Upper lobe of right lung (tissue), 1 donor: Measurements from ENCODE around the gene TAS2R46. TPM values are rescaled to one million over a fixed set of nuclear protein-coding genes. Genes with fewer than 3 reads are reported as not detected.
"Not testable (repeated sequence)": the region's sequence is repeated elsewhere in the genome, so short reads cannot be mapped to it uniquely, and the experiment has no call there.

Source experiments
- ATAC-seq: fragments of 200-7000 bp; cut with Tn5 transposase; one replicate; pipeline ENCODE4 v1.9.1; 2020; ENCODE audit warnings: mild to moderate bottlenecking, moderate library complexity
- DNase-seq: peaks from one replicate; pipeline ENCODE4 v3.0.0-alpha.2; 2020
- H3K27ac ChIP-seq: fragments of 200-600 bp; one replicate; pipeline ENCODE4 v1.8.0; 2022
- H3K27me3 ChIP-seq: fragments of 200-600 bp; one replicate; pipeline ENCODE4 v1.8.0; 2022; ENCODE audit warnings: mild to moderate bottlenecking
- H3K36me3 ChIP-seq: fragments of 200-600 bp; one replicate; pipeline ENCODE4 v1.8.0; 2022
- H3K4me1 ChIP-seq: fragments of 200-600 bp; one replicate; pipeline ENCODE4 v1.8.0; 2022
- H3K4me3 ChIP-seq: fragments of 200-600 bp; one replicate; pipeline ENCODE4 v1.8.0; 2022; ENCODE audit warnings: mild to moderate bottlenecking
- H3K9me3 ChIP-seq: fragments of 200-600 bp; one replicate; pipeline ENCODE4 v1.8.0; 2022
- CTCF ChIP-seq: fragments of 200-600 bp; IDR thresholded peaks from one replicate; pipeline ENCODE4 v1.8.0; 2022; ENCODE audit warnings: antibody characterized with exemption
- intact Hi-C: fragments of 100-400 bp; cut with DNase I; formaldehyde crosslinking; loops from one replicate; pipeline ENCODE4 v1.11.0; 2022
- long read RNA-seq: library from polyadenylated mRNA; unstranded; transcript quantifications from one replicate; pipeline ENCODE4 v2.0.0, GENCODE V29; 2021
- total RNA-seq: library from RNA; stranded (reverse); fragmentation: NEBNext Ultra II Directional; extraction: Animal tissue kit (Norgen Biotek cat#: 25700); gene quantifications from one replicate; pipeline ENCODE4 v1.2.1, GENCODE V29; 2021
- donor health status: DM: no; HTN: yes; CAD: no; lungs with severe emphysema.

TAS2R46 gene
- 1.3 TPM for total RNA-seq
- long read RNA-seq, result 0 reads

GRCh38 chr12:11062194-11062593 lies at the start of gene TAS2R46:
Gene TAS2R46, minus strand, starts transcription at chr12:11062294. Its CDS starts 0 bp downstream, at chr12:11062294.
- DNase-seq, H3K27ac ChIP-seq, H3K36me3 ChIP-seq, H3K27me3 ChIP-seq, H3K9me3 ChIP-seq, ATAC-seq, H3K4me3 ChIP-seq, H3K4me1 ChIP-seq, intact Hi-C loops: not testable (repeated sequence)

GRCh38 chr12:11111213-11111612 lies 49.1 kb upstream of the TAS2R46 start:
- DNase-seq, H3K4me3 ChIP-seq, H3K27ac ChIP-seq, ATAC-seq, H3K27me3 ChIP-seq, H3K4me1 ChIP-seq, H3K9me3 ChIP-seq, intact Hi-C loops, H3K36me3 ChIP-seq: not testable (repeated sequence)

GRCh38 chr12:11108862-11109261 lies 46.8 kb upstream of the TAS2R46 start:
- no peak for DNase-seq
- intact Hi-C loops, result no loop called here
- no peak for ATAC-seq

GRCh38 chr12:11107719-11108118 lies 45.6 kb upstream of the TAS2R46 start:
- Histone ChIP-seq H3K4me1 (no peaks in the 10 kb centered on the region), H3K9me3 (no peaks in the 10 kb centered on the region), H3K27me3 (no peaks in the 10 kb centered on the region), H3K27ac (no peak overlapping the region), H3K36me3 (no peaks in the 10 kb centered on the region), H3K4me3 (no peak overlapping the region)
- ATAC-seq (no peak), DNase-seq (no peak)
- intact Hi-C loops, result no loop called here
- TF ChIP-seq CTCF, result no peak

More at GRCh38 chr12:11108862-11109261, 46.8 kb upstream of the TAS2R46 start:
- Histone ChIP-seq H3K36me3 (no peaks in the 10 kb centered on the region), H3K27ac (no peak overlapping the region), H3K4me3 (no peak overlapping the region), H3K4me1 (no peaks in the 10 kb centered on the region), H3K9me3 (no peaks in the 10 kb centered on the region), H3K27me3 (no peaks in the 10 kb centered on the region)
- no peak for TF ChIP-seq CTCF

GRCh38 chr12:11106288-11106687 lies 44.2 kb upstream of the TAS2R46 start:
- no peaks in the 10 kb centered on the region for H3K4me1 ChIP-seq
- no peak for DNase-seq
- intact Hi-C loops, result no loop called here
- no peak for TF ChIP-seq CTCF
- H3K27ac ChIP-seq, result no peak overlapping the region
- no peak for ATAC-seq
- H3K9me3 ChIP-seq, result no peaks in the 10 kb centered on the region
- H3K27me3 ChIP-seq, result no peaks in the 10 kb centered on the region
- no peak overlapping the region for H3K4me3 ChIP-seq
- H3K36me3 ChIP-seq, result no peaks in the 10 kb centered on the region

GRCh38 chr12:11105546-11105945 lies 43.5 kb upstream of the TAS2R46 start:
- H3K27ac ChIP-seq, result no peak overlapping the region
- no peaks in the 10 kb centered on the region for H3K36me3 ChIP-seq
- no peak overlapping the region for H3K4me3 ChIP-seq
- TF ChIP-seq CTCF, result no peak
- ATAC-seq (no peak), DNase-seq (no peak)
- intact Hi-C loops, result no loop called here
- no peaks in the 10 kb centered on the region for H3K27me3 ChIP-seq
- no peaks in the 10 kb centered on the region for H3K4me1 ChIP-seq
- H3K9me3 ChIP-seq, result no peaks in the 10 kb centered on the region

GRCh38 chr12:11094910-11095309 lies 32.8 kb upstream of the TAS2R46 start:
- ATAC-seq, H3K27me3 ChIP-seq, H3K4me1 ChIP-seq, H3K27ac ChIP-seq, H3K36me3 ChIP-seq, H3K9me3 ChIP-seq, intact Hi-C loops, DNase-seq, H3K4me3 ChIP-seq: not testable (repeated sequence)
